HK-2 (cell line): ENCODE results near the gene APOD.

ENCODE experiments used
- DNase-seq: peaks from one replicate; pipeline ENCODE4 v3.0.0-alpha.2; 2018; ENCODE audit not compliant: unreplicated experiment

The APOD gene

GRCh38 chr3:195524171-195524896, 59.4 kb downstream of the APOD start:
- DNase-seq: no peak

- DNase-seq: no peak
These were observed 61.3 kb downstream of the APOD start for GRCh38 chr3:195522254-195523023.
